Measurements from ENCODE around the gene PDXDC1.
"Not testable (repeated sequence)": the region's sequence is repeated elsewhere in the genome, so short reads cannot be mapped to it uniquely, and the experiment has no call there.

- not testable (repeated sequence) for TF ChIP-seq POLR2AphosphoS5 (IDR thresholded peaks at IDR 0.05; ENCODE audit: borderline replicate concordance, low read depth, low read length); EZH2 (IDR thresholded peaks at IDR 0.05)
Measured at GRCh38 chr16:15016951-15017580, 42.2 kb downstream of the PDXDC1 start.

Measured in SK-N-MC (cell line).